HG02884 (cell line): Measurements from ENCODE around the gene CCSER1.

Source experiments
- ATAC-seq: cut with Tn5 transposase; IDR thresholded peaks from one replicate; pipeline ENCODE4 v1.9.1; 2021; ENCODE audit warnings: mild to moderate bottlenecking, moderate library complexity; ENCODE audit not compliant: unreplicated experiment

Gene CCSER1

DNA sequence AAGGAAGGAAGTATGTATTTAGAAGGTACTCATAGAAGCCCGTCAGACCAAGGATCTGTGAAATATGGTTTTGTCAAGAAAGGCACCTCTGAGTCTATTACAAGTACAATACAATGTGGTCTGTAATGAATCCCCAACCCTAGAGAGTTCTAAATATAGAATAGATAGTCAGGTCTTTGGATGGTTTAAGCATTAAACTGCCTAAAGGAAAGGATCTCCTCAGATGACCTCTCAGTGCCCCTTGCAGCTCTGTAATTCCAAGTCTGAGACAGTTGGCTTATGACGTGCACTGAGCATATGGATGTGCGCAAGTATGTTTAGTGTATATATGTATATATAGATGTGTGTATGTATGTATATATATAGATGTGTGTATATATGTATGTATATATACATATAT, 62.0 kb downstream of the CCSER1 start:
- no peak for ATAC-seq

DNA sequence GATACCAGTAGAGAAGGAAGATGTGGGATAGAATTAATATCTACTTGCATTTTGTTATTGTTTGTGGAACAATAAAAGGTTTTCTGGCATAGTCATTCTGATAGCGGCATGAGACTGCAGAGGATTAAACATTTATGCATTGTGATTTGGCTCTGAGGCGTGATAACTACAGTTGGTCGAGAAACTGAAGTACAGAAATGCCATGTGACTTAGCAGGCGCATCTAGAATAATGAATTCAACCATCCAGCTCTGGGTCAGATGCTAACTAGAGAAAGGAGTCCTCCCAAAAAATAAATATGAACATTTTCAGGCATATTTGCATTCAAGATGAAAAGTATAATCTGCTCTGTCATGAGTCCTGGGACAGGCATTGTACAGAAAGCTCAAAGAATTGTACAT, 62.8 kb downstream of the CCSER1 start:
- no peak for ATAC-seq

DNA sequence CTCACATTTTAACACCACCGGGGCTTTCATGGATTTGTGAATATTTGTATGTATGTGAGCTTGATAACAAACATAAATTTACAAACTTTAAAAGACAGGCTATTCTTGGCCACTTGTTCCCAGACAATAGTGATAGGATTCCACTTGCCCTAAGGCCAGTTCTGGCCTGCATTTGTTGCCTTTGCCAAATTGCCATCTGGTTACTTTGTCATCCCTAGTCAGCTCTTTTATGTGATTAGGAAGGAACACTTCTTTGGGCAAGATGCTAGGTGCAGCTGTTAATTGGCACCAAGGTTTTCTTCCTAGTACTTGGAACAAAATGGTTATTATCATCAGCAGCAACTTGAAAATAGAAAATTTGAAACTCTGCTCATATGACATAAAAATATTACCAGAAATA, 63.3 kb downstream of the CCSER1 start:
- ATAC-seq: no peak

DNA sequence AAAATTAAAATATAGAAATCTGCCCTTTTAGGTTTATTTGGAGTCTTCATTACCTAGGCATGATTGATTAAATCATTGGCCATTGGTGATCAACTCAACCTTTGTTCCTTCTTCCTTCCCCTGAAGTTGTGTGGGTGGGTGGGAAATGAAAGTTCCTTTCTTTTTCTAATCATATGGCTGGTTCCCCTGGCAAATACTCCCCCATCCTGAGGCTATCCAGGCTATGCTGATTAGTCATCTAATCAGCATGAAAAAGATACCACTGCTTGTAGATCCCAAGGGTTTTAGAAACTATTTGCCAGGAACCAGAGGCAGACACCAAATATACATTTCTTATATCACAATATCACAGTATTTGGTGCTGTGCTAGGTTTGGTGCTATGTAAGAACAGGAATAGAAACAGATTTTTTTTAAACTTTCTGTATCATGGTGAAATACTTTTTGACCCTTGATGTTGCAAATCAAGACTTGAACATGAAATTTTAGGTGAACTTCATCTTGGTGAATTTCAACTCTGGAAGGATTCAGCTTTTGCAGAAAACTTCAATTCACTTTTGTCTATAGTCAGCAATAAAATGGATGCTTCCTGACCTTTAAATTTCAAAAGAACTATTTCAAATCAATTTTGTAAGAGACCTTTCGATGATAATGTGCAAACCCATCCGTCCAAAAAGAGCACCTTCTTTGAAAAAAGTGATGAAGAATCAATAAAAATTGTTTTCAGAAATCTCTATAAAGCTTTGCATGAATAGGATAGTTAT, 71.1 kb downstream of the CCSER1 start:
- no peak for ATAC-seq

DNA sequence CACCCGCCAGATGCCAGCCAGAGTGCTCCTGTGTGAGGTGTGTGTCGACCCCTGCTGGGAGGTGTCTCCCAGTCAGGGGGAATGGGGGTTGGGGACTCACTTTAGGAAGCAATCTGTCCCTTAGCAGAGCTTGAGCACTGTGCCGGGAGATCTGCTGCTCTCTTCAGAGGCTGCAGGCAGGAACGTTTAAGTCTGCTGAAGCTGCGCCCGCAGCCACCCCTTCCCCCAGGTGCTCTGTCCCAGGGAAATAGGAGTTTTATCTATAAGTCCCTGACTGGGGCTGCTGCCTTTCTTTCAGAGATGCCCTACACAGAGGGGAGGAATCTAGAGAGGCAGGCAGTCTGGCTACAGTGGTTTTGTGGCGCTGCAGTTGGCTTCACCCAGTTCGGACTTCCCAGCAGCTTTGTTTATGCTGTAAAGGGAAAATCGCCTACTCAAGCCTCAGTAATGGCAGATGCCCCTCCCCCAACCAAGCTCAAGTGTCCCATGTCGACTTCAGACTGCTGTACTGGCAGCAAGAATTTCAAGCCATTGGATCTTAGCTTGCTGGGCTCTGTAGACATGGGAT, 80.8 kb downstream of the CCSER1 start:
- ATAC-seq: no peak

DNA sequence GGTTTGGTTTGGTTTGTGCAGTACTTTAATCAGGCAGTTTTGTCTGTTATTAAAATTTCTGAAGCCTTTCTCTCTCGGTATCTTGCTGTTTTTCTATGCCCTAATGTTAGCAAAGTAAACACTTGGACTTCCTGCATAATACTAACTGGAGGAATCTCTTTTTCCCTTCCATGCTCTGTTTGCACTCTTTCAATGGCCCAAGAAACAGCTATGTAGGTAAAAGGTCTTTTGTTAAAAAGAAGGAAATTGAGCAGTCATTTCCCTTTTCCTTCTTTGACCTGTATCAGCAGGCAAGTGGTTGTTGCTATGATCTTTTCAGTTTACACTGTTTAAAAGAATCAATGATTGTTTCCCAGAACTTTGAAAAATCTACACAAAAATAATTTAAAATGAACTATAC, 82.7 kb downstream of the CCSER1 start:
- ATAC-seq: no peak

DNA sequence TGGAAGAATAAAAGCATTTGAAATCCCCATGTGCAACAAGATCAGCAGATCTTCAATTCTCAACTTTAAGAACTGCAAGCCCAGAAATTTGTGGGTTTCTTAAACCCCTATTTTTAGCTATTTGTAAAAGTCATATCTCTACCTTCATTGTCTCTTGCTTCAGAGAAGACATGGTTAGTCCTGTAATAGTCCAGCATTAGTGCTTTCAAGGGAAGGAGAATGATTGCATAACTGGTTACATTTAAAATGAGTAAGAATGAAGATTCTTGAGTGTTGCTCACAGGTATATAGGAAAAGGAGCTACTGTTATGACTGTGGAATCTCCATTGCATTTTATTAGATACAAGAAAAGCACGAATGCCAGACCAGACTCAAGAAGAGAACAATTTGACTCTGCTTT, 84.0 kb downstream of the CCSER1 start:
- peak; percentile 75 for ATAC-seq

DNA sequence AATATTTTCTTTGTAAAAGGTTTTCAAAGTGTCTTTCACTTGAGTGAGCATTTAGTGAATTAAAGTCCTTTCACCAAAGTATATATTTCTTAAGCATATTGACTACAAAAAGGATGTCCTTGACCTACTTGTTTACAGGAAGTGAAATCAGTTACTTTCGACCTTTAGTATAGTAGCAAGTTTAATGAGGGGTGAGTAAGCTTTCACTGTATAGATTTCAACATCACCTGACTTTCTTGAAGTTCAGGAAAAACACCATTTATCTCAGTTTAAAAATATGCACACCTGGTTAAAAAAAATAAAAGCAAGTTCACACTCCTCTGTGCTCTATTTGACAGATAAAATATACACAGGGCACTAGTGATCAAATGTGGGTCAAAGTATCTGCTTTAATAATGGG, 88.1 kb downstream of the CCSER1 start:
- ATAC-seq: peak; percentile 49

DNA sequence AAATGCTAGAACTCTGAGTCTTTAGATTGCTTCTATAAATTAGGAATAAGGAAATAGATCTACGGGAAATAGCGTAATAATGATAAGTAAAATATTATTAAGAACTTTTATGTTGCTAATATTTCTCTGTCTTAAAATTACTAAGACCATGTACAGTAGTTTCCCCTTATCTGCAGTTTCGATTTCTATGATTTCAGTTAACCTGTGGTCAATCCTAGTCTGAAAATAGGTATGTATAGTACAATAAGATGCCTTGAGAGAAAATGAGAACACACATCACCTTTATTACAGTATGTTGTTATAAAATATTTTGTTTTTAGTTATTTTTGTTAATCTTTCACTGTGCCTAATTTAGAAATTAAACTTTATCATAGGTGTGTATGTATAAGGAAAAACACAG, 92.6 kb downstream of the CCSER1 start:
- peak; percentile 71 for ATAC-seq

DNA sequence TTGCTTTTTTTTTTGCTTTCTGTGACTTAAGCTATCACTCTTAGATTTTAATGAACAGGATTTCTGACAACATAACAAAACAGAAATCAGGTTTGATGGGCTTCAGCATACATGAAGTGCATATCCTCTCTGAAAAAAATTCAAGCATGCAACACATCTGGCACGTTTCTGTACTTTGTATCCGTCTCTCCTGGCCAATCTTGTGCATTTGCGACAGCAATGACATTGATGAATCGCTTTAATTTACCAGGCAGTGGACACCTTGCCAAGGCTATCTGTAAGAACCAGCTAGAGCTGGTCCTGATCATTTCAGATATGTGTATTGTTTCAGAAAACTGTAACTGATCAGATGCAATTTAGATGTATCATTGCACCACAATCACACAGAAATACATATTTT, 93.3 kb downstream of the CCSER1 start:
- no peak for ATAC-seq

DNA sequence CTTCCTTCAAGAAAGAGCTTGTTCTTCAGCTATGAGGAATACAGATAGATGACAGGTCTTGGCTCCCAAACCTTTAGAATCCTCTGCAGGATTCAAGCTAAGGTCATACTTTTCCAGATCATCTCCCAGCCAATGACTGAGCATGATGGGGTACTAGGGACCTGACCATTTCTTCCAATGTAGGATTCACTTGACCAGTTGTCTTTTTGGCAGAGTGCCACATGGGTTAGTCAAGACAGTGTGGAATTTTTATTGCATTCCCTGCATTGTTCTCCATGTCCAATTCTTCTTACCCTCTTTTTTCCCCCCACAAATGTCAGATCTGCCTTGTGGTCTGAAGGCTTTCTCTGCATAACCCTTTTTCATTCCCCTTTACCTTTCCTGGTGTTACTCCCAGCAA, 99.5 kb downstream of the CCSER1 start:
- ATAC-seq: no peak

DNA sequence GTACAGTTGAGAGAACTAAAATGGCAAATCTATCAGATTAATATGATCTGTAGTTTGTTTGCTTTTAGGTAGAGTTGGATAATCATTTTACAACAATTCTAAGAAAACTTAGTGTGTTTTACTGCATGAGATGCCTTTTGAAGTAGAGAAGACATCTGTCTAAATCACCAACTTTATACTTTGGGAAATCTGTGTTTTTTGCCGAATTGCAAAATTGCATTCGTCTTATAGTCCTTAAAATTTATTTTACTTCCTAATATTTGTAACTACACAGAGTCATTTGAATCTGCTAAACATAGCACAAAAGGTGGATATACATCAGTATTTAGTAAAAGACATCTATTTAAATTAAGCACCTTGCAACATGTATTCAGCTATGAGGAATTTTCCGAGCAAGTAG, 100.0 kb downstream of the CCSER1 start:
- ATAC-seq: no peak

DNA sequence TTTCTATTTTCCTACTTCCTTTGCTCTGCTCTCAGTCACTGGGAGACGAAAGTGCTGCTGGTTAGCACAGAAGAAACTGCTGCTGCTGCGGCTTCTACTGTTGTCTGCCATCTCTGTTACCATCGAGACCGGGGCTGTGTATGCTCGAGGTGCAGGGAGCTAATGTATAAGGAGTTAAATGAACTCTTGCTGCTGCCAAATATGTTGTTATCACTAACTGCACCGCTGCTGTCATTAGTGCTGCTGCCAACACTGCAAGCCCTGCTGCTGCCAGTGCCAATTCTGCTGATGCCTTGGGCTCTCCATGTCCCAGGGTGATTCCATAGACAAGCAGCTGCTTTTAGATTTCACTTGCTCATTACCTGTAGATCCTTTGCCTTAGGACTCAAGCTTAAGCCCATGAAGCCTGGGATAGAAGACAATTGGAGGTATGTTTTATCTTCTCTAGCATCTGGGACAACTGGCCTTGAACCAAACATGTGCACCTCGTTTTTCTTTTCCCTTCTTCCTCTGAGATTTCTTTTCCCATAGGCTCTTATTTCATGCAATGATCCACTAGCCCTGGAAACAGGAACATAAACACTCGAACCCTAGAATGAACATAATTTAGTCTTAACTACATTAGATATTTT, 107.8 kb downstream of the CCSER1 start:
- no peak for ATAC-seq

DNA sequence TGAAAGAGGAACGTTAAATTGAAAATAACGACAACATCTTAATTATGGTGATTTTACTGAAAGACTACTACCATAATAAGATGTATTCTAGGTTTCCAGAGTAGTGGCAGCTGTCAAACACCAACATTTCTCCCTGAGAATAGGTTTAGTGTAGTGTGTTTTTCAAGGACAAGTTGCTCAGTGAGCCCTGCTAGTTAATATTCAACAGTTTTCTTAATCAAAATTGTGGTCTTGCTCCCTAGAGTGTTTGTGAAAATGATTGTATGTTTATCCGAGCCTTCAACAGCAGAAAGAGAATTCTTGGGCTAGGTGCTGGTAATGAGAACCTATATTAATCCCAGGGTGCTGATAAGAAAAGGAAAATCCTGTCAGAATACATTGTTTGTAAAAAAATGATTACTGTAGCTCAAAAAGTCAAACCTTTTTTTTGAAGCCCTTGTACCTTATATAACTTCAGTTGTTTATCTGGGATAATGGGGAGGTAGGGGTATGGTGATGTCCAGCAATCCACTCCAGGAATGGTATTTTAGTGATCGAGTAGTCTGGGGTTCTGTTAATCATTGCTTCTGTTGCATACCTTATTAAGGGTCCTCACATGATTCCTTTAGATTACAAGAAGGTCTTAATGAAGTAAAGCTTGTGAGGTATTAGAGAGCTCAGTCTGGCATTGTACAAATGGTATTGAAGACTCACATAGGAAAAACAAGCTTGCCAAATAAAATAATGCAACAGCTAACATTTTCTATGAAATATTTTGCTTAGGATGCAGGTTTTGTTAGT, 110.7 kb downstream of the CCSER1 start:
- ATAC-seq: no peak

DNA sequence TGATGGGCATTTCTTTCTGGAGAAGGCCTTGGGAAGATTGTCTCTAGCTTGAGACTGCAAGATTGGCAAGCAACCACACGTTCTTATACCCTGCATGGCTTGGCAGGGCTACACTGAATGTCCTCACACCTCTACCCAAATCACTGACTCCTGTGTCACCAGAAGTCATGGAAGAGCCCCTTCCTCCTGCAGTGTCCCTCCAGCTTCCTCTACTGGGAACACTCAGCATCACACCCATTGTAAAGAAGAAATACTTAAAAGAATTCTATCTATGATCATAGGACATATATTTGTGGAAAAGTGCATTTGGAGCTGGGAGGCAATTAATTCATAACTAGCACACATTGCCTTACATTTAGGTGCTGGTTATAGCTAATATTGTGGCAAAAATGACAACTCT, 113.1 kb downstream of the CCSER1 start:
- ATAC-seq: no peak

DNA sequence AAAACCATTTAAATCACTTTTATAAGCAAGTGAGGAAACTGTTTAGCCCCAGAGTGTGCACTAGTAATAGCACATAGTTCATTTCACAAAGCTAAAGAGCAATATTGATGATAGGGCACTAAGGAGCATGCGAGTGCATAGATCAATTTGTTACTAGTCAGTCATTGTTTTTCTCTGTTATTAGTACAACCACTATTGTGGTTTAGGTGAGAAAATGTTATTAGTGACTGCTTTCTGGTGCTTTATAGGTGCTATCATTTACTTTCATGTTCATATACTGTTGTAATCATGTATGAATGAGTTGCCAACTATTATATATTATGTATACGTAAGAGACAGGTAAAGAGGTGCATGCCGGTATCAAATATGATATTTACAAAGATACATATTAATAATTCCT, 113.8 kb downstream of the CCSER1 start:
- ATAC-seq: no peak

DNA sequence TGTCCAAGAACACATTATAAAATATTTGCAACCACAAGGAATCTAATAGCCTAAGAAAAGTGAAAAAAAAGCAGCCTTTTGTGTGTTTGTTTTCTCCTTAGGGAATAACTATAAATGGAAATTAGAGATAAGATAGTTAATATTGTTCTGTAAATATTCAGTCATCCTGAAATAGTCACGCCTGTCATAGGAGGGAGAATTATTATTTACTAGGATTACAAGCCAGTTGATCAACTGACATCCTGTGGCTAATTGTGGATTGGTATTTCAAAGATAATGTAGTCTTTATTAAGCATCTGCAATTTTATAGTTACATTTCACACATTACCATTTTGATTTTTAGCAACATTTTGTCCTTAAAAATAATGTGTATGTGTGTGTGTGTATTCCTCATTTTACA, 118.6 kb downstream of the CCSER1 start:
- ATAC-seq: no peak

DNA sequence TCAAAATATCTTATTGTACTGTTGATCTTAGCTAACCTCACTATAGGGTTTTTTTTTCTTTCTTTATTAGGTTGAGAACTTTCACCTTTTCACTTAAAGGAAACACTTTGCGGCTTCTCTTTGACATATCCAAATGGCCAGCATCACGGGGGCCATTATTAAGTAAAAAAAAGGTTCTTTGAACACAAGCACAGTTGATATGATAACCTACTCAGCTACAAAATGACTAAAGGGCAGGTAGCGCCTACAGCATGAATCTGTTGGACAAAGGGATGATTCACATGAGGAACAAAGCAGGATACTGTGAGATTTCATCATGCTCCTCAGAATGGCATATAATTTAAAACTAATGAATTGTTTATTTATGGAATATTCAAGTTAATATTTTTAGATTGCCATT, 119.6 kb downstream of the CCSER1 start:
- no peak for ATAC-seq

DNA sequence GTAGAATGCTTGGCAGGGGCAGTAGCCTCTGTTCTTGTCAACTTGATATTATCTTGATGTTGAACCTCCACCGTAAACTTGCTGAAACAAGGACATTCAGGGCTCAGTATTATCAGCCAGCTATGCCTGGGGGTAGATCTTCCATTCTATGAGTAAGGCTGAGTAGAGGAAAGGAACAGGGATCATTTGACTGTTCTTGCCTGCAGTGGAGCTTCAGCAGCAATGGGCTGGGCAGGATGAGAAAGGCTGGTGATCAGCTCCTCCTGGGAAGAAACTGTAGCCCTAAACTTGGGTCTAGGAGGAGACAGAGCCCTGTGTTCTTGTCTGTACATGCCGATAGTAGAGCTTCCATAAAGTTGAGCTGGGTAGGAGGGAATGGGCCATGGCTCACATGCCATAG, 127.2 kb downstream of the CCSER1 start:
- no peak for ATAC-seq

DNA sequence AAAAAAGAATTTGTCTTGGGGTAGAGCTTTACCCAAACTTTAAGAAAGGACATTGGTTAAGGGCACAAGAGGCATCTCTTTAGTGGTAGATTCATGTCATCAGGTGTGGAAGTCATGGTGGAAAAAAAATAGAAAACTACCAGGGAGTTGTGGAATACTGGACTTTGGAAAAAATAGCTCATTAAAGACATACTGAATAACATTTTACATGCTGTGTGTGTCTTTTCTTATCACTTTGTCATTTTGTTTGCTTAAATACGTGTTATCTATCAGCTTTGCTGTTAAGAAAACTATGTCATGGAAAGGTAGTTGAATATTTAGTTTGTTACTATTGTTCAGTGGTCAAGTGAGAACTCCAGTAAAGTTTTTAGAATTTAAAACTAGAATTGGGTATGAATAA, 147.0 kb downstream of the CCSER1 start:
- no peak for ATAC-seq

DNA sequence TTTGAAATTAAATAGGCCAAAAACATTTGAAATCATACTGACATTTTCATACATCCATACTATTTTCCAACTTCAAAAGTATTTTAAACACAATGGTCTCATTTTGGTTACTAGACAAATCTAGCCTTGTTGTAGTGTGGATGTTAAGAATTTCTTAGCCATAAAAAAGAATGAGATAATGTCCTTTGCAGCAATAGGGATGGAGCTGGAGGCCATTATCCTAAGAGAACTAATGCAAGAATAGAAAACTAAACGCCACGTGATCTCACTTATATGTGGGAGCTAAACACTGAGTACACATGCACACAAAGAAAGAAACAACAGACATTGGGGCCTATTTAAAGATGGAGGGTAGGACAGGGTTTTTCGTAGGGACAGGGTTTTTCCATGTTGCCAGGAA, 153.8 kb downstream of the CCSER1 start:
- ATAC-seq: no peak
